Esophagus squamous epithelium (tissue), 5 donors: ENCODE data around the gene RFX5. TPM values are rescaled to one million over a fixed set of nuclear protein-coding genes. Genes with fewer than 3 reads are reported as not detected.

Experiments
- DNase-seq: peaks from one replicate; lab custom pipeline; 2025; lab: John Stamatoyannopoulos, UW
- H3K27ac ChIP-seq, 4 donors: fragments of 200-600 bp; sonication (generic); one replicate each; pipeline ENCODE4 v1.5.1; 2016 to 2019; ENCODE audit warnings: mild to moderate bottlenecking in 1 of 4
- H3K27me3 ChIP-seq, 4 donors: fragments of 200-600 bp; sonication (generic); 1 replicate in 3 of 4; 2 replicates in 1 of 4; pipeline versions ENCODE4 v1.5.1 to v1.6.0; 2017 to 2021; ENCODE audit warnings: antibody characterized with exemption in 1 of 4
- H3K36me3 ChIP-seq, 3 donors: fragments of 200-600 bp; sonication (generic); one replicate each; pipeline ENCODE4 v1.5.1; 2016 to 2019
- H3K4me1 ChIP-seq, 3 donors: fragments of 200-600 bp; sonication (generic); one replicate each; pipeline ENCODE4 v1.5.1; 2017 to 2019
- H3K4me3 ChIP-seq, 4 donors: fragments of 200-600 bp; sonication (generic); 1 replicate in 3 of 4; 2 replicates in 1 of 4; pipeline ENCODE4 v1.5.1; 2016 to 2019; ENCODE audit warnings: mild to moderate bottlenecking in 2 of 4, moderate library complexity in 1 of 4
- H3K9me3 ChIP-seq, 3 donors: fragments of 200-600 bp; sonication (generic); one replicate each; pipeline ENCODE4 v1.5.1; 2016 to 2019
- POLR2A ChIP-seq, 4 donors: fragments of 450-650 bp; IDR thresholded peaks; one replicate each; pipeline ENCODE4 v1.6.1; 2017; ENCODE audit warnings: antibody characterized with exemption in 4 of 4, mild to moderate bottlenecking in 4 of 4, moderate library complexity in 3 of 4
- WGBS, 2 donors: methylation state at CpG; one replicate each; pipeline ENCODE4 v1.1.5; 2018; 5-methylcytosine and 5-hydroxymethylcytosine counted together
- intact Hi-C: fragments of 100-400 bp; cut with DNase I; formaldehyde crosslinking; loops from one replicate; pipeline ENCODE4 v1.15.0; 2022
- total RNA-seq, 4 donors: library from RNA; depleted of rRNA; stranded (reverse); fragments of >200 nt; gene quantifications; one replicate each; pipeline ENCODE4 v1.1.0, GENCODE V29; 2016
- TF ChIP-seq, protein P1 (sequence below), 6 experiments: fragments of 450-650 bp in 4 of 6; fragments of 200-600 bp in 2 of 6; sonication (generic) in 2 of 6; IDR thresholded peaks; one replicate each; pipeline ENCODE4 v1.5.1; 2016 to 2019; ENCODE audit warnings: antibody characterized with exemption in 6 of 6, mild to moderate bottlenecking in 4 of 6, moderate library complexity in 4 of 6
- donor health status: DM: yes; HTN: yes; CAD: no.

Gene RFX5
- total RNA-seq, 4 donors from 2014 or later, result 13.2 to 59.6 (median 24.5) TPM

DNA sequence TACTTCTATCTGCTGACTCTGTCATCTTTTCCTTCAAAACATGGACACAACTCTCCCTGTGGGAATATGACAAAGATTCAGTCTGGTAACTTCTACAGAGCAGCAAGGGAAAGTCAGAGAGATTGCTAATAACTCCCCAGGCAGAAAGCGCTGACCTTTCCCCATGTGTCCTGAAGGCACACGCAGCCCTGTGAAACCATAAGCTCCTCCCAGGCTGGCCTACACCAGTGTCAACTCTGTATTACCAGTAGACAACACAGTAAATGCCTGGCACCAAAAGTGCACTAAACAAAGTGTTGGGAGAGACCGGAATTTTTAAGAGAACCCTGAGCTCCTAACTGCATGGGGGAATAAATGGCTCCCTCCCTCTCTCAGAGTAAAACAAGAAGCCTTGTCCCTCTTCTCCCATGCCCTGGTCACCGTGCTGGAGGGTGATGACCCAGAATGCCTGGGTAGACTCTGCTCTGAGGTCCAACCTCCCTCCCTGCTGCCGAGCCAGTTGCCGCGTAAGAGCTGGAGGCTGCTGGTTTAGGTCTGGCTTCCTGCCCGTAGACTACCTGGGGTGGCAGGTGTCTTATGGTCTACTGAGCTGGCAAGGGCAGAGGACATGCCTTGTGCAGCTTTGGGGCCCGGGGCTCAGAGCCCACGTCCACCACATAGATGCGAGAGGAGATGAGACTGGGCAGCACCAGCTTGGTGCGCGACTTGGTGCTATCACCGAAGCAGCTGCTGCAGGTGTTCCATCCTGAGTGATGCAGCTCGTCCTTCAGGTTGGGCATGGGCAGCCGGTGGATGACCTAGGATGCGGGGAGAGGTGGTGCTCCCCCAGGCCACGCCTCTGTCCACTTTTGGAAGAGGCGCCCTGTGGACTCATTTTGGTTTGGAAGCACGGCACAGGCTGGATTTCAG, 21.6 kb upstream of the RFX5 start:
- Histone ChIP-seq H3K9me3 (no peaks in the 10 kb centered on the region), H3K27me3 (no peaks in the 10 kb centered on the region), H3K27ac (peak overlapping the region in 1 of 4 donors; percentile 56), H3K4me3 (no peak overlapping the region), H3K4me1 (peaks cover 31 to 58% (median 33%) of the 10 kb centered on the region in 3 donors), H3K36me3 (peaks cover 0 to 57% (median 0%) of the 10 kb centered on the region in 3 donors)
- 86 to 94% methylated on average over 7 to 11 of the region's 20 CpGs for whole genome bisulfite sequencing, 2 donors
- TF ChIP-seq, protein P1, sequence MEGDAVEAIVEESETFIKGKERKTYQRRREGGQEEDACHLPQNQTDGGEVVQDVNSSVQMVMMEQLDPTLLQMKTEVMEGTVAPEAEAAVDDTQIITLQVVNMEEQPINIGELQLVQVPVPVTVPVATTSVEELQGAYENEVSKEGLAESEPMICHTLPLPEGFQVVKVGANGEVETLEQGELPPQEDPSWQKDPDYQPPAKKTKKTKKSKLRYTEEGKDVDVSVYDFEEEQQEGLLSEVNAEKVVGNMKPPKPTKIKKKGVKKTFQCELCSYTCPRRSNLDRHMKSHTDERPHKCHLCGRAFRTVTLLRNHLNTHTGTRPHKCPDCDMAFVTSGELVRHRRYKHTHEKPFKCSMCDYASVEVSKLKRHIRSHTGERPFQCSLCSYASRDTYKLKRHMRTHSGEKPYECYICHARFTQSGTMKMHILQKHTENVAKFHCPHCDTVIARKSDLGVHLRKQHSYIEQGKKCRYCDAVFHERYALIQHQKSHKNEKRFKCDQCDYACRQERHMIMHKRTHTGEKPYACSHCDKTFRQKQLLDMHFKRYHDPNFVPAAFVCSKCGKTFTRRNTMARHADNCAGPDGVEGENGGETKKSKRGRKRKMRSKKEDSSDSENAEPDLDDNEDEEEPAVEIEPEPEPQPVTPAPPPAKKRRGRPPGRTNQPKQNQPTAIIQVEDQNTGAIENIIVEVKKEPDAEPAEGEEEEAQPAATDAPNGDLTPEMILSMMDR (IDR thresholded peaks at IDR 0.05), result no peak
- intact Hi-C loops, result no loop called here
- no peak for DNase-seq

DNA sequence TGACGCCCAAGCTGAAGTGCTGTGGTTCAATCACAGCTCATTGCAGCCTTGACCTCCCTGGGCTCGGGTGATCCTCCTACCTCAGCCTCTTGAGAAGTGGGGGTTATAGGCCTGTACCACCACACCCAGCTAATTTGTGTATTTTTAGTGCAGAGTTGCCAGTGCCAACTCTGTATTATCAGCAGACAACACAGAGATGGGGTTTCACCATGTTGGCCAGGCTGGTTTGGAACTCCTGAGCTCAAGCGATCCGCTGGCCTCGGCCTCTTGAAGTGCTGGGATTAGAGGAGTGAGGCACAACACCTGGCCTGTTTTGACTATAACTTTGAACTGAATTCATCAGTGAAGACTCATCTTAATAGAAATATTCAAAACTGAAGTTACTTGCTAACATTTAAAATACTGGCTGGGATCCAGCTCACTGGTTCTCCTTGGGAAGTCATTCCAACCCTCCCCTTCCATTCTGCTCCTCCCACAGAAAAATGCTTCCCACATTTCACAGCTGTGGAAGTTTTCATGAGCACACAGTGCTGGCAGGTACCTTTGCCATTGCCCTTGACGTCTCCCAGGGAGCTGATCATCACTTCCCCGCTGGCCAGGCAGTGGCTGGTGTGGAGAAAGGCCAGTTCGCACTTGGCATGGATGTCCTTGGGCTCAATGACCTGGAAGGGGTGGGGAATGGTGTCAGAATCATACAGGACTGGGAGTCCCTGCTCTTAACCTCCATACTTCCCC, 20.8 kb upstream of the RFX5 start:
- Histone ChIP-seq H3K27me3 (no peaks in the 10 kb centered on the region), H3K27ac (peak overlapping the region in 1 of 4 donors; percentile 56), H3K36me3 (peaks cover 0 to 65% (median 0%) of the 10 kb centered on the region in 3 donors), H3K4me3 (no peak overlapping the region), H3K9me3 (peaks cover 0 to 2% (median 2%) of the 10 kb centered on the region in 3 donors), H3K4me1 (peaks cover 29 to 49% (median 30%) of the 10 kb centered on the region in 3 donors)
- DNase-seq, result no peak
- WGBS, 2 donors, result 87 to 94% methylated on average over 3 to 4 of the region's 8 CpGs
- intact Hi-C loops, result no loop called here
- no peak for TF ChIP-seq POLR2A (IDR thresholded peaks at IDR 0.05)
- TF ChIP-seq, protein P1 (IDR thresholded peaks at IDR 0.05), result no peak

DNA sequence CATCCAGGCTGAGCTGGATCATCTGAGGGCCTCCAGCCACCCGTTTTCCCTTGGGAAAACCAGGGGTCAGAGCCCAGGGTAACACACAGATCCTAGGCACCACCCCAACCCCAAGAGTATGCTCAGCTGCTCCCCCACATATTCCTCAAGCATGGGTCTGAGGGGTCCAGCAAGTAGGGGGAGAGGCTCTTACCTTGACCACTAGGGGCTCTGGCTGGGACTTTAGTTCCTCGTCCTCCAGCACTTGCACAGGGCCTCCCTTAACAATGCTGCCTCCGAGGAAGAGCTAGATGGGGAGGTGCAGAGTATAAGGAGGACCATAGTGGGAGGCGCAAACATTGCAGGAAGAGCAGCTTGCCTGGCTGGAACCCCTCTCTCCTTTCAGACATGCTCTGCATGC, 17.9 kb upstream of the RFX5 start:
- TF ChIP-seq, protein P1 (IDR thresholded peaks at IDR 0.05), result no peak
- no peak for TF ChIP-seq POLR2A (IDR thresholded peaks at IDR 0.05)

DNA sequence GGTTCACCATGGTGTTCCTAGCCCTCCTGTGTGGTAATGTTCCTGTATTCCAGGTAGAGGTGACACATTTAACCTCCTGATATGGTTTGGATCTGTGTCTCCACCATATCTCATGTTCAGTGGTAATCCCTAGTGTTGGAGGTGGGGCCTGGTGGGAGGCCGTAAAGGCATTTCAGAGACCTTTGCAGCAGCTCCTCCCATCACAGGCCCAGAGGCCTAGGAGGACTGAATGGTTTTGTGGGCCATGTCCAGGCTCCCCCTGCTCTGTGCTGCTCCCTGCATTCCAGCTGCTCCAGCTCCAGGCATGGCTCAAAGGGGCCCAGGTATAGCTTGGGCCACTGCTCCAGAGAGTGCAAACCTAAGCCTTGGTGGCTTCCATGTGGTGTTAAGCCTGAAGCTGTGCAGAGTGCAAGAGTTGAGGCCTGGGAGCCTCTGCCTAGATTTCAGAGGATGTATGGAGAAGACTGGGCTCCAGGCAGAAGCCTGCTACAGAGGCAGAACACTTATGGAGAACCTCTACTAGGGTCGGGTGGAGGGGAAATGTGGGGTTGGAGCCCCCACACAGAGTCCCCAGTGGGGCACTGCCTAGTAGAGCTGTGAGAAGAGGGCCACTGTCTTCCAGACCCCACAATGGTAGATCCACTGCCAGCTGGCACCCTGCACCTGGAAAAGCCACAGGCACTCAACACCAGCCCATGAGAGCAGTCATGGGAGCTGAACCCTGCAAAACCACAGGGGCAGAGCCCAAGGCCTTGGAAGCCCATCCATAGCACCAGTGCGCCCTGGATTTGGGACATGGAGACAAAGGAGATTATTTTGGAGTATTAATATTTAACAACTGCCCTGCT, 15.5 kb upstream of the RFX5 start:
- intact Hi-C loops, result no loop called here
- 90 to 100% methylated on average over 1 to 2 of the region's 3 CpGs for WGBS, 2 donors
- no peak for TF ChIP-seq POLR2A (IDR thresholded peaks at IDR 0.05)
- TF ChIP-seq, protein P1 (IDR thresholded peaks at IDR 0.05), result no peak
- H3K4me1 ChIP-seq, result no peaks in the 10 kb centered on the region
- no peak overlapping the region for H3K4me3 ChIP-seq
- H3K27me3 ChIP-seq, result no peaks in the 10 kb centered on the region
- no peak for DNase-seq
- peaks cover 0 to 51% (median 0%) of the 10 kb centered on the region in 3 donors for H3K36me3 ChIP-seq
- H3K9me3 ChIP-seq, result peaks cover 0 to 11% (median 9%) of the 10 kb centered on the region in 3 donors
- no peak overlapping the region for H3K27ac ChIP-seq

More for the DNA sequence above, 17.9 kb upstream of the RFX5 start:
- H3K9me3 ChIP-seq, result peaks cover 0 to 11% (median 9%) of the 10 kb centered on the region in 3 donors
- H3K36me3 ChIP-seq, result peaks cover 0 to 72% (median 0%) of the 10 kb centered on the region in 3 donors
- no peaks in the 10 kb centered on the region for H3K27me3 ChIP-seq
- H3K4me3 ChIP-seq, result no peak overlapping the region
- peaks cover 4 to 21% (median 5%) of the 10 kb centered on the region in 3 donors for H3K4me1 ChIP-seq
- no peak overlapping the region for H3K27ac ChIP-seq
- WGBS, 2 donors, result 93 to 100% methylated on average over 2 of the region's 4 CpGs
- no peak for DNase-seq
- intact Hi-C loops, result no loop called here
